ENCODE results near the gene FANCM. TPM values are rescaled to one million over a fixed set of nuclear protein-coding genes. Genes with fewer than 3 reads are reported as not detected.

FANCM gene
- total and polyA plus RNA-seq, 2 donors (not counting 3 experiments of a cell fraction or from before 2014, with no cell fraction given): 2.2 to 13.7 TPM

DNA sequence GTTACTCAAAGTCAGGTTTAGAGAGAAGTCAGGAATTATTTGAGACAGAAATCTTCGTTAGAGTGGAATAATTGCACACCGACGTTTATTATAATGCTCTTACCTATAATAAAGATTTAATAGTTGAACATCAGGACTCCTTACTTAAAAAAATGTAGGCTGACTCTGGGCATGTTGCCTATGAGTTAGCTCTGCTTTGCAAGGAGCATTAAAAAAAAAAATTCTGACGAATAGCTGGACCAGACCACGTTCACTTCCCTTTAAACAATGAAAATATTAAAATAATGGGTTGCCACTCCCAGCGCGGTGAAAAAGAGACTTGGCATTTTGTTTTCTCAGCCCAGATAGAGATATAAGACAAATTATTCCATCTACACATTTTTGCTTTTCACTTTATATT lies 574 bp upstream of the FANCM start:
- Histone ChIP-seq H3K9me3 (replicated peaks; ENCODE audit: control insufficient read depth, insufficient read depth, low read length) (no peaks in the 10 kb centered on the region), H3K4me1 (ENCODE audit: control insufficient read depth, extremely low read depth, insufficient read depth, low read length) (peaks cover 20% of the 10 kb centered on the region), H3K9ac (replicated peaks; ENCODE audit: extremely low read depth, insufficient read depth, low read length) (peak overlapping the region; percentile 94), H3K36me3 (ENCODE audit: control insufficient read depth in 2 of 2, extremely low read depth in 1 of 2, insufficient read depth in 2 of 2, low read length in 2 of 2) (no peaks in the 10 kb centered on the region), H2AFZ (ENCODE audit: low read depth, low read length) (peak overlapping the region; percentile 69), H3K4me2 (ENCODE audit: insufficient read depth, low read length) (peak overlapping the region; percentile 99), H3K79me2 (ENCODE audit: control insufficient read depth, insufficient read depth, low read length) (peaks cover 64% of the 10 kb centered on the region), H3K27ac (ENCODE audit: insufficient read depth, low read depth, low read length) (peak overlapping the region; percentile 56), H3K27me3 (ENCODE audit: control insufficient read depth in 2 of 2, insufficient read depth in 2 of 2, low read length in 2 of 2) (no peaks in the 10 kb centered on the region), H3K4me3 (replicated peaks in 1 of 3; ENCODE audit: insufficient read depth in 1 of 3, low read depth in 1 of 3, low read length in 3 of 3) (peak overlapping the region; percentile 51 to 90 (median 78)), H4K20me1 (replicated peaks; ENCODE audit: control insufficient read depth, extremely low read depth, insufficient read depth, low read length) (no peaks in the 10 kb centered on the region), H3K9me1 (replicated peaks; ENCODE audit: control insufficient read depth, extremely low read depth, insufficient read depth, low read length) (no peaks in the 10 kb centered on the region)
- dilution Hi-C loops (cut with MboI; ENCODE audit: extremely low pct_ligation_motif_present, low sequenced_read_pairs) (no loop called here), intact Hi-C loops (cut with micrococcal nuclease) (loop anchor here (2.0 kb wide), 1 partner anchor 22 kb away; no protein-coding TSS in a partner anchor)
- FAIRE-seq: no peak
- BruUV-seq (replicated peaks): no TSS peak
- ChIA-PET CTCF (interaction anchor here (1.3 to 5.6 kb wide), 4 partner anchors 117 to 221 kb away, joined by 3 to 34 read pairs (median 22); partner anchors contain the start of gene MIS18BP1), POLR2A (no interaction called here)
- TF ChIP-seq EZH2 (IDR thresholded peaks at IDR 0.05; ENCODE audit: borderline replicate concordance, low read depth, low read length, severe bottlenecking) (no peak), MYC (IDR thresholded peaks at IDR 0.05; ENCODE audit: low read depth, low read length) (no peak), FOS (IDR thresholded peaks at IDR 0.05; ENCODE audit: borderline replicate concordance, insufficient read depth, low read length) (no peak), POLR2A (IDR thresholded peaks at IDR 0.05; ENCODE audit: low read depth, low read length) (no peak), GATA2 (IDR thresholded peaks at IDR 0.05; ENCODE audit: insufficient read depth, insufficient read length, low read depth, low read length) (no peak)
- DNase-seq (ENCODE audit: low read depth, low spot score): no peak

DNA sequence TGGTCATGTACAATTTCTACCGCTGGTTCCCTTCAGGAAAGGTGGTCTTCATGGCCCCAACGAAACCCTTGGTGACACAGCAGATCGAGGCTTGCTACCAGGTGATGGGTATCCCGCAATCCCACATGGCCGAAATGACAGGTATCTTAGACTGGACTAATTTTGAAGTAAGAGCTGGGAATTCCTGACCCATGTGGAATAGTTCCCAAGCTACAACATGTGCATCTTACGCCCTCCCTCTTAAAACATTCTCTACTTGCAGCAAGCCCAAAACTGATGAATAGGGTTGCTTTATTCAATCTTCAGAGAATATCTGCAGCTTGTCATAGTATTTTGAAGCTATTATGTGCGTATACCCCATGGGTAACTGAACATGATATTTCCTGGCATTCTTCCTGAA lies 669 bp downstream of the FANCM start:
- Histone ChIP-seq H3K27me3 (ENCODE audit: control insufficient read depth in 2 of 2, insufficient read depth in 2 of 2, low read length in 2 of 2) (no peaks in the 10 kb centered on the region), H3K4me1 (ENCODE audit: control insufficient read depth, extremely low read depth, insufficient read depth, low read length) (peaks cover 20% of the 10 kb centered on the region), H3K4me2 (ENCODE audit: insufficient read depth, low read length) (peak overlapping the region; percentile 99), H3K27ac (ENCODE audit: insufficient read depth, low read depth, low read length) (peak overlapping the region; percentile 1), H3K9me1 (replicated peaks; ENCODE audit: control insufficient read depth, extremely low read depth, insufficient read depth, low read length) (no peaks in the 10 kb centered on the region), H3K36me3 (ENCODE audit: control insufficient read depth in 2 of 2, extremely low read depth in 1 of 2, insufficient read depth in 2 of 2, low read length in 2 of 2) (no peaks in the 10 kb centered on the region), H3K4me3 (replicated peaks in 1 of 3; ENCODE audit: insufficient read depth in 1 of 3, low read depth in 1 of 3, low read length in 3 of 3) (peak overlapping the region; percentile 71 to 90 (median 73)), H2AFZ (ENCODE audit: low read depth, low read length) (peak overlapping the region; percentile 96), H3K9me3 (replicated peaks; ENCODE audit: control insufficient read depth, insufficient read depth, low read length) (no peaks in the 10 kb centered on the region), H3K9ac (replicated peaks; ENCODE audit: extremely low read depth, insufficient read depth, low read length) (peak overlapping the region; percentile 69), H3K79me2 (ENCODE audit: control insufficient read depth, insufficient read depth, low read length) (peaks cover 58% of the 10 kb centered on the region), H4K20me1 (replicated peaks; ENCODE audit: control insufficient read depth, extremely low read depth, insufficient read depth, low read length) (no peaks in the 10 kb centered on the region)
- FAIRE-seq (peak; percentile 69), DNase-seq (ENCODE audit: low read depth, low spot score) (no peak)
- POLR2A ChIA-PET: interaction anchor here (0.6 to 1.1 kb wide), 2 partner anchors 10 to 31 kb away, joined by 3 to 4 read pairs; no protein-coding TSS in a partner anchor
- no TSS peak for BruUV-seq (replicated peaks)
- intact Hi-C loops (cut with micrococcal nuclease): loop anchor here (1.0 kb wide), 1 partner anchor 132 kb away; no protein-coding TSS in a partner anchor
- no peak for TF ChIP-seq EZH2 (IDR thresholded peaks at IDR 0.05; ENCODE audit: borderline replicate concordance, low read depth, low read length, severe bottlenecking)
- no peak for TF ChIP-seq GATA2 (IDR thresholded peaks at IDR 0.05; ENCODE audit: insufficient read depth, insufficient read length, low read depth, low read length)
- no peak for TF ChIP-seq JUN (IDR thresholded peaks at IDR 0.05; ENCODE audit: borderline replicate concordance, insufficient read depth, insufficient read length, low read depth)
- TF ChIP-seq FOS (IDR thresholded peaks at IDR 0.05; ENCODE audit: borderline replicate concordance, insufficient read depth, low read length): no peak
- TF ChIP-seq, protein P1, sequence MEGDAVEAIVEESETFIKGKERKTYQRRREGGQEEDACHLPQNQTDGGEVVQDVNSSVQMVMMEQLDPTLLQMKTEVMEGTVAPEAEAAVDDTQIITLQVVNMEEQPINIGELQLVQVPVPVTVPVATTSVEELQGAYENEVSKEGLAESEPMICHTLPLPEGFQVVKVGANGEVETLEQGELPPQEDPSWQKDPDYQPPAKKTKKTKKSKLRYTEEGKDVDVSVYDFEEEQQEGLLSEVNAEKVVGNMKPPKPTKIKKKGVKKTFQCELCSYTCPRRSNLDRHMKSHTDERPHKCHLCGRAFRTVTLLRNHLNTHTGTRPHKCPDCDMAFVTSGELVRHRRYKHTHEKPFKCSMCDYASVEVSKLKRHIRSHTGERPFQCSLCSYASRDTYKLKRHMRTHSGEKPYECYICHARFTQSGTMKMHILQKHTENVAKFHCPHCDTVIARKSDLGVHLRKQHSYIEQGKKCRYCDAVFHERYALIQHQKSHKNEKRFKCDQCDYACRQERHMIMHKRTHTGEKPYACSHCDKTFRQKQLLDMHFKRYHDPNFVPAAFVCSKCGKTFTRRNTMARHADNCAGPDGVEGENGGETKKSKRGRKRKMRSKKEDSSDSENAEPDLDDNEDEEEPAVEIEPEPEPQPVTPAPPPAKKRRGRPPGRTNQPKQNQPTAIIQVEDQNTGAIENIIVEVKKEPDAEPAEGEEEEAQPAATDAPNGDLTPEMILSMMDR (IDR thresholded peaks at IDR 0.05; ENCODE audit: extremely low read depth in 1 of 2, insufficient read depth in 1 of 2, low read depth in 1 of 2, low read length in 2 of 2): no peak
- TF ChIP-seq POLR2AphosphoS5 (IDR thresholded peaks at IDR 0.05; ENCODE audit: insufficient read depth, low read depth, low read length): no peak
- TF ChIP-seq MYC (IDR thresholded peaks at IDR 0.05; ENCODE audit: low read depth, low read length): no peak
- TF ChIP-seq, protein P2, sequence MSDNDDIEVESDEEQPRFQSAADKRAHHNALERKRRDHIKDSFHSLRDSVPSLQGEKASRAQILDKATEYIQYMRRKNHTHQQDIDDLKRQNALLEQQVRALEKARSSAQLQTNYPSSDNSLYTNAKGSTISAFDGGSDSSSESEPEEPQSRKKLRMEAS (IDR thresholded peaks at IDR 0.05; ENCODE audit: insufficient read depth, insufficient read length): no peak
- TF ChIP-seq POLR2A (IDR thresholded peaks at IDR 0.05; ENCODE audit: low read depth, low read length): no peak
- CTCF ChIA-PET: interaction anchor here (0.7 to 5.6 kb wide), 6 partner anchors 22 to 222 kb away, joined by 3 to 34 read pairs (median 8); partner anchors contain the start of gene MIS18BP1
- dilution Hi-C loops (cut with MboI; ENCODE audit: extremely low pct_ligation_motif_present, low sequenced_read_pairs): no loop called here
